Peyer's patch (tissue), 4 donors: Measurements from ENCODE around the gene PROX1. TPM values are rescaled to one million over a fixed set of nuclear protein-coding genes. Genes with fewer than 3 reads are reported as not detected.

Source experiments
- DNase-seq, 3 donors: peaks; one replicate each; pipeline ENCODE4 v3.0.0-alpha.2; 2017 to 2019
- H3K27ac ChIP-seq, 4 donors: fragments of 200-600 bp; sonication (generic); one replicate each; pipeline ENCODE4 v1.5.1; 2016 to 2019
- H3K27me3 ChIP-seq, 2 donors: fragments of 200-600 bp; sonication (generic); one replicate each; pipeline ENCODE4 v1.5.1; 2019
- H3K36me3 ChIP-seq, 3 donors: fragments of 200-600 bp; sonication (generic); one replicate each; pipeline ENCODE4 v1.5.1; 2016 to 2019
- H3K4me1 ChIP-seq, 4 donors: fragments of 200-600 bp; sonication (generic); one replicate each; pipeline ENCODE4 v1.5.1; 2016 to 2019
- H3K4me3 ChIP-seq, 4 donors: fragments of 200-600 bp; sonication (generic); 1 replicate in 3 of 4; 2 replicates in 1 of 4; pipeline ENCODE4 v1.5.1; 2016 to 2019; ENCODE audit warnings: mild to moderate bottlenecking in 1 of 4
- H3K9me3 ChIP-seq, 4 donors: fragments of 200-600 bp; sonication (generic); one replicate each; pipeline ENCODE4 v1.5.1; 2016 to 2019; ENCODE audit warnings: mild to moderate bottlenecking in 1 of 4
- POLR2A ChIP-seq, 2 donors: fragments of 450-650 bp; IDR thresholded peaks; one replicate each; pipeline ENCODE4 v1.5.1; 2017; ENCODE audit warnings: antibody characterized with exemption in 2 of 2, mild to moderate bottlenecking in 2 of 2, moderate library complexity in 2 of 2
- total RNA-seq, 4 donors: library from RNA; depleted of rRNA; stranded (reverse); fragments of >200 nt; gene quantifications; one replicate each; pipeline ENCODE4 v1.1.0, GENCODE V29; 2016
- TF ChIP-seq, protein P1 (sequence below), 6 experiments: fragments of 450-650 bp in 4 of 6; fragments of 200-600 bp in 2 of 6; sonication (generic) in 1 of 6; IDR thresholded peaks; one replicate each; pipeline ENCODE4 v1.5.1; 2017 to 2019; ENCODE audit warnings: antibody characterized with exemption in 6 of 6, mild to moderate bottlenecking in 3 of 6, moderate library complexity in 1 of 6

PROX1 gene
- total RNA-seq, 4 donors from 2014 or later: 7.4 to 26.4 (median 13.7) TPM

DNA sequence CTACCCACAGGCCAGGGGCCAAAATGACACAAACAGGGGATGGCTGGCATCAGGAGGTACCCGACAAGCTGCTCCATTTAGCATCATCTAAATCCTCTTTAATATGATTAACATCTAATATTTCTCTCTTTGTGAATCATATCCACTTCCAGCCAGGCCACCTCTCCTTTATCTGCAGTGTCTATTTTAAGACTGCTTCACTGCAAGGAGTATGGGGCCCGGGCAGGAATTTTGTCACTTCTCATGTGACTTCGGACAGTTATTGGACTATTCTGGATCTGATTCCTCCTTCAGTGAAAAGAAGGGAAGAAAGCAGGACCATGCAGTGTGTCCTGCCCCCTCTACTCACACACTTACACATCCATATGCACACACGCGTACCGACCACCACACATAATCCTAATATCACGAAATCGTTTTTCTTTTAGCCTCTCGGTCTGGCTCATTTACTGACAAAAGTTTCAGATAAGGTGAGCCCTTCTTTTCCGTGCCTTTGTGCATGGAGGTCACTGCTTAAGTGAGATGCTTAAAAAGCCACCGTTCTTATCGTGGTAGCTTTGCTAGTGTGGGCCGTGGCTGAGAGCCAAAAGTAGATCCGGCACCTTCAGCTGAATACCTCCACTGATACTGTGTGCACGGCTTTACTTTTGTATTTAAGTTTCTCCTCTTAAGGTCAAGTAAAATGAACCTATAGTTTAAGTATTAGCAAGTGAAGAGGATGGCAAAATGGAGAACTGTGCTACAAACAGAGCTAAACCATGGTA lies 26.0 kb downstream of the PROX1 start:
- TF ChIP-seq, protein P1, sequence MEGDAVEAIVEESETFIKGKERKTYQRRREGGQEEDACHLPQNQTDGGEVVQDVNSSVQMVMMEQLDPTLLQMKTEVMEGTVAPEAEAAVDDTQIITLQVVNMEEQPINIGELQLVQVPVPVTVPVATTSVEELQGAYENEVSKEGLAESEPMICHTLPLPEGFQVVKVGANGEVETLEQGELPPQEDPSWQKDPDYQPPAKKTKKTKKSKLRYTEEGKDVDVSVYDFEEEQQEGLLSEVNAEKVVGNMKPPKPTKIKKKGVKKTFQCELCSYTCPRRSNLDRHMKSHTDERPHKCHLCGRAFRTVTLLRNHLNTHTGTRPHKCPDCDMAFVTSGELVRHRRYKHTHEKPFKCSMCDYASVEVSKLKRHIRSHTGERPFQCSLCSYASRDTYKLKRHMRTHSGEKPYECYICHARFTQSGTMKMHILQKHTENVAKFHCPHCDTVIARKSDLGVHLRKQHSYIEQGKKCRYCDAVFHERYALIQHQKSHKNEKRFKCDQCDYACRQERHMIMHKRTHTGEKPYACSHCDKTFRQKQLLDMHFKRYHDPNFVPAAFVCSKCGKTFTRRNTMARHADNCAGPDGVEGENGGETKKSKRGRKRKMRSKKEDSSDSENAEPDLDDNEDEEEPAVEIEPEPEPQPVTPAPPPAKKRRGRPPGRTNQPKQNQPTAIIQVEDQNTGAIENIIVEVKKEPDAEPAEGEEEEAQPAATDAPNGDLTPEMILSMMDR (IDR thresholded peaks at IDR 0.05): no peak
- no peak for TF ChIP-seq POLR2A (IDR thresholded peaks at IDR 0.05)
- no peaks in the 10 kb centered on the region for H3K4me1 ChIP-seq
- H3K27me3 ChIP-seq: no peaks in the 10 kb centered on the region
- no peak overlapping the region for H3K27ac ChIP-seq
- no peak overlapping the region for H3K4me3 ChIP-seq
- no peaks in the 10 kb centered on the region for H3K36me3 ChIP-seq
- H3K9me3 ChIP-seq: no peaks in the 10 kb centered on the region
- DNase-seq: no peak

DNA sequence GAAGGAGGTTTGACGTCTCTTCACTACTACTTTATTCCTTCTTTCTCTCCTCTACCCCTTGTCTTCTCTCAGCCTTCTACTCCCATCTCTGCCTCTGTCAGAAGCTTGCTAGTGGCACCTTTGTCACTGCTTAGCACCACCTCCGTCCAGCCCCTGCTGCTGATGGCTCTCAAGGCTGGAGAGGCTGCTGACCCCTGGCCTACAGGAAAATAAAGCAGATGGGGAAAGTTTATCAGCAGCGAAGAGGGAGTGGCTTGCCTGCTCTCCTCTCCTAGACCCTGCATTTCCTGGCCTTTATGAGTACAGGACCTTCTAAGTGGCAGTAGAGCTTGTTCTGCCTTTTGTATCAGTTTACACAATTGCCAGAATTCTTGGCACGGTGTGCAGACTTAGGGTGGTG lies 27.0 kb downstream of the PROX1 start:
- H3K9me3 ChIP-seq: no peaks in the 10 kb centered on the region
- DNase-seq: no peak
- no peaks in the 10 kb centered on the region for H3K36me3 ChIP-seq
- H3K27me3 ChIP-seq: no peaks in the 10 kb centered on the region
- H3K4me1 ChIP-seq: no peaks in the 10 kb centered on the region
- no peak overlapping the region for H3K4me3 ChIP-seq
- no peak overlapping the region for H3K27ac ChIP-seq
- TF ChIP-seq POLR2A (IDR thresholded peaks at IDR 0.05): no peak
- TF ChIP-seq, protein P1 (IDR thresholded peaks at IDR 0.05): no peak

DNA sequence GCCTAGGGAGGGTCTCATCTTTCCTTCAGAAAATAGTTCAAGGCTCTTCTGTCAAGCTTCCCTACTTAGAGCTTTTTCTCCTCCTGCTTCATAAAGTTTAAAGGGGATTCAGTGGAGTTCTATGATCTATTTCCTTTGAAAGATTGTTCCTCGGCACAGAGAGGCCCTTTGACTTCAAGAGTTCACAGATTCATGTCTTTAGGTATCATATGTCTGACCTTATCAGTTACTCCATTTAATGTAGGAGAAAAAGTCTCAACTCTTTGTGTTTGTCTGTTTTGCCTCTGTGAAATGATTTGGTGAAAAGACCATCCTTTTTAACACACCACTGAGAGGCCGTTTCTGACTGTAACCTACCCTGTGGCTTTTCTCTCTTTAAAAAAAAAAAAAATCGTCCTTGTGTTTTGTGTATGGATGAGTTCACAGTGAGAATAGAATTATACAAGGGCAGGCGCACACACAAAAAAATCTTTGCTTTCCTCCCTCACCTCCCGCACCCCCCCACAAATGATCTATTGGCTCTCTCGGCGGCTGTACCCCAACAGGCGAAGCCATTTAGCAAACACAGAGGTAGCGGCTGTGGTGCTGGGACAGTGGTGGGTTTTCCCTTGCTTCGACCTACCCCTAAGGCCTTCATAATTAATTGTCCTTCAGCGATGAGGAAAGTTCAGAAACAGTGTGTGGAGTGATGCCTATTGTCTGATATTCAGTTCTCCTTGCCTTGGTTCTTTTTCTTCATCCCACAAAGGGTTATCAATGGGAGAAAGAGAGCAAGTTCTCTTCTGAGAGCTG lies 29.6 kb downstream of the PROX1 start:
- no peaks in the 10 kb centered on the region for H3K36me3 ChIP-seq
- no peak overlapping the region for H3K27ac ChIP-seq
- H3K4me3 ChIP-seq: no peak overlapping the region
- H3K4me1 ChIP-seq: no peaks in the 10 kb centered on the region
- H3K9me3 ChIP-seq: no peaks in the 10 kb centered on the region
- no peak for TF ChIP-seq POLR2A (IDR thresholded peaks at IDR 0.05)
- TF ChIP-seq, protein P1 (IDR thresholded peaks at IDR 0.05): no peak
- no peak for DNase-seq
- H3K27me3 ChIP-seq: no peaks in the 10 kb centered on the region

DNA sequence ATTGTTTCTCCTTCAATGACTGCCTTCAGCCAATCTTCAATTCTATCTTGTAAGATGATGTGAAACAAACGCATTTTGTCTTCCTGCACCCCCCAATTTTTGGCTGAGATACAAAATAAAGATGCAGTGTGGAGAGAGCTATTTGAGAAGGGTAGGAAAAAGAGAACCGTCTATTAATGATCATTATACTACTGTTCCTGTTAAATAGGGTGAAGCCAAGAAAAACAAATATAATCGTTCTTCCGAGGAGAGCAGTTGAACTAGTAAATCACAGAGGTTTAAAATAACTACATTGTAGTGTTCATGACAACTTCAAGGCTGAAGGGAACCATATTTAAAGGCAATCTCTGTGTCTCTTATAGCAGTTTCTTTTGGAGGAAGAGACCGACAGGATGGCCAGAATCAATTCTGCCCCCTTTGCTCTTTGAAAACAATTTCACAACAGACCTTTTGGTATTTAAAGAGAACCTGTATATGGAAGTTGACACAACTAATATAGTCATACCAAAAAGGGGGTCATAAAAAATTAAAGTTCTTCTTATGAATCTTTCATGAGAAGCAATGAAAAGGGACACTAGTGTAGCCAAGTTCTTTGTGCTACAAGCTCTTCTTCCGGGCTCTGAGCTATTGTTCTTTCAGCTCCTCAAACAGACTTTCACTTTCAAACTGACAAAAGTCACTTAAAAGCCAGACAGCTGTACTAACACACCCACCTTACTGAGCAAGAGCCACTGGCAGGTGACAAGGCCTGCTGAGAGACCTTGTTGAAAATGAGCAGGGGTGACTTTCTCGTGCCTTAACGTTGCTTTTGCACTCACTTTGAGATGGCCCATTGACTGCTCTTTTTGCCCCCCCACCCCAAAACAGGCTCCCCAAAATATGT lies 30.9 kb downstream of the PROX1 start:
- Histone ChIP-seq H3K36me3 (no peaks in the 10 kb centered on the region), H3K4me1 (no peaks in the 10 kb centered on the region), H3K4me3 (no peak overlapping the region), H3K27ac (no peak overlapping the region), H3K27me3 (no peaks in the 10 kb centered on the region), H3K9me3 (no peaks in the 10 kb centered on the region)
- no peak for TF ChIP-seq POLR2A (IDR thresholded peaks at IDR 0.05)
- TF ChIP-seq, protein P1 (IDR thresholded peaks at IDR 0.05): no peak
- no peak for DNase-seq

DNA sequence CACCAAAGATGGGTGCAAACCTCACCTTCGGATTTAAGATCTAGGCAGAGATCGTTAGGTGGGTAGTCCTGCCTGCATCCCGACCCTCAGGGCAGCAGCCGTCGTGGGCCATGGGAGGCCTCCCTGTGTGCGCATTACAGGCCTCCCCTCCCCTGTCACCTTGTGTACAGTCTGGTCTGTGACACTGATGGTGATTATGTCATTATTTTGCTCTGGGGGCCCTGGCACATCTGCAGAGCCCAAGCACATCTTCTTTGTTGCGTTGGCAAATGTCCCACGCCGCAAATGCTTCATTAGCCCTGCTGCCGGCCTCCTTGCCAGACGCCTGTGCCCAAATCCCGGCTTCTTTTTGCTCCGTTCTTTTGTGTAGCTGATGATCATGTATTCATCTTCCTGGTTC lies 31.7 kb downstream of the PROX1 start:
- no peaks in the 10 kb centered on the region for H3K9me3 ChIP-seq
- DNase-seq: no peak
- TF ChIP-seq POLR2A (IDR thresholded peaks at IDR 0.05): no peak
- TF ChIP-seq, protein P1 (IDR thresholded peaks at IDR 0.05): no peak
- H3K36me3 ChIP-seq: no peaks in the 10 kb centered on the region
- no peak overlapping the region for H3K27ac ChIP-seq
- H3K4me3 ChIP-seq: no peak overlapping the region
- H3K27me3 ChIP-seq: no peaks in the 10 kb centered on the region
- no peaks in the 10 kb centered on the region for H3K4me1 ChIP-seq
